RWPE1 (cell line): ENCODE results near the gene TNIP2.

ENCODE experiments used
- CTCF ChIA-PET: fragments of 350-600 bp; sonication (Branson Sonifier 250); formaldehyde crosslinking; extraction: SDS; loops from one replicate; lab custom pipeline; 2021; lab: Yijun Ruan, JAX
- POLR2A ChIA-PET: fragments of 400-600 bp; formaldehyde crosslinking; extraction: SDS; loops from one replicate; lab custom pipeline; 2020; ENCODE audit warnings: antibody characterized with exemption; ENCODE audit not compliant: low non-redundant PET; lab: Yijun Ruan, JAX
- DNase-seq: peaks from one replicate; pipeline ENCODE4 v3.0.0; 2012; ENCODE audit warnings: low spot score
- H3K27ac ChIP-seq: fragments of 450-650 bp; 2 replicates; pipeline ENCODE4 v1.5.1; 2017
- CTCF ChIP-seq: fragments of 450-650 bp; conservative IDR thresholded peaks from 2 replicates; pipeline ENCODE4 v1.5.1; 2017; ENCODE audit warnings: low read depth, mild to moderate bottlenecking

Gene TNIP2

GRCh38 chr4:2734612-2735011 is 21.5 kb downstream of the TNIP2 start:
- TF ChIP-seq CTCF, result no peak
- ChIA-PET POLR2A (no interaction called here), CTCF (no interaction called here)
- no peak overlapping the region for H3K27ac ChIP-seq
- no peak for DNase-seq

GRCh38 chr4:2733844-2734574 is 22.1 kb downstream of the TNIP2 start:
- DNase-seq, result no peak
- TF ChIP-seq CTCF, result no peak
- POLR2A ChIA-PET, result no interaction called here
- H3K27ac ChIP-seq, result no peak overlapping the region; the same call in 1 of the 2 replicates
- CTCF ChIA-PET, result no interaction called here

GRCh38 chr4:2733001-2733843 is 22.9 kb downstream of the TNIP2 start:
- peak overlapping the region; percentile 7; the same call in 1 of the 2 replicates for H3K27ac ChIP-seq
- no peak for TF ChIP-seq CTCF
- no peak for DNase-seq
- CTCF ChIA-PET, result interaction anchor here (0.7 kb wide), 1 partner anchor 31 kb away, joined by 4 read pairs; no protein-coding TSS in a partner anchor
- POLR2A ChIA-PET, result no interaction called here

- POLR2A ChIA-PET, result no interaction called here
- CTCF ChIA-PET, result interaction anchor here (0.7 kb wide), 1 partner anchor 31 kb away, joined by 4 read pairs; no protein-coding TSS in a partner anchor
- no peak for TF ChIP-seq CTCF
- H3K27ac ChIP-seq, result 0 out of 2 replicates have a peak overlapping the region, but pooled peaks have one; percentile 7
- no peak for DNase-seq
Observed at GRCh38 chr4:2732526-2732925, 23.6 kb downstream of the TNIP2 start.

GRCh38 chr4:2731907-2732317 is 24.2 kb downstream of the TNIP2 start:
- no peak for TF ChIP-seq CTCF
- POLR2A ChIA-PET, result no interaction called here
- no peak overlapping the region for H3K27ac ChIP-seq
- no peak for DNase-seq
- CTCF ChIA-PET, result no interaction called here

GRCh38 chr4:2729533-2729875 is 26.6 kb downstream of the TNIP2 start:
- no peak overlapping the region for H3K27ac ChIP-seq
- CTCF ChIA-PET, result no interaction called here
- TF ChIP-seq CTCF, result no peak
- DNase-seq, result no peak
- POLR2A ChIA-PET, result interaction anchor here (0.7 kb wide), 1 partner anchor 233 kb away, joined by 3 read pairs; no protein-coding TSS in a partner anchor
